Thyroid gland (tissue), 4 donors: ENCODE data around the gene EZH2.

Source experiments
- POLR2A ChIP-seq, 2 donors: fragments of 450-650 bp; IDR thresholded peaks; one replicate each; pipeline ENCODE4 v1.6.1; 2017; ENCODE audit warnings: antibody characterized with exemption in 2 of 2, mild to moderate bottlenecking in 2 of 2, moderate library complexity in 1 of 2
- TF ChIP-seq, protein P1 (sequence below), 6 experiments: fragments of 200-600 bp in 3 of 6; fragments of 450-650 bp in 3 of 6; sonication (generic) in 3 of 6; IDR thresholded peaks; one replicate each; pipeline ENCODE4 v1.5.1; 2016 to 2019; ENCODE audit warnings: antibody characterized with exemption in 6 of 6, mild to moderate bottlenecking in 2 of 6, inconsistent platforms in 1 of 6, moderate library complexity in 1 of 6

DNA sequence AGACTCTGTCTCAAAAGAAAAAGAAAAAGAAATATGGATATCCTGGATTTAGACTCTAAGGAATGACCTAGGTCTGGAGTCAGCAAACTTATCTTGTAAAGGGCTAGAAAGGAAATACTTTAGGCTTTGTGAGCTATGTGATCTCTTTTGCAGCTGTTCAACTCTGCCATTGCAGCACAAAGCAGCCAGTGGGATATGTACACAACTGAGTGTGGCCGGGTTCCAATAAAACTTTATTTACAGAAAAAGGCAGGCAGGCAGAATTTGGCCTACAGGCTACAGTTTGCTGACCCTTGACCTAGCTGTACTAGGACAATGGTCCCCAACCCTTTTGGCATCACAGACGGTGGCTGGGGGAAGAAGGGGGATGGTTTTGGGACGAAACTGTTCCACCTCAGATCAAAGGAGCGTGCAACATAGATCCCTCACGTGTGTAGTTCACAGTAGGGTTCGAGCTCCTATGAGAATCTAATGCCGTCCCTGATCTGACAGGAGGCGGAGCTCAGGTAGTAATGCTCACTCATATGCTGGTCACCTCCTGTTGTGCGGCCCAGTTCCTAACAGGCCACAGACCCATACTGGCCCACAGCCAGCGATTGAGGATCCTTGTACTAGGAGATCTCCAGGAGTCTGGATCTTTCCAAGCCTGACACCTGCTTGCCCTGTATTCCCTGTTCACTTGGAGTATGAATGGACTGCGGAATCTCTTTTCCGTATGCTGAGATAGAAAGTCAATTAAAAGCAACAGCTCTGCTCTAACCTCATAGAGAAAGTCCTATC is 122.4 kb downstream of the EZH2 start:
- TF ChIP-seq, protein P1, sequence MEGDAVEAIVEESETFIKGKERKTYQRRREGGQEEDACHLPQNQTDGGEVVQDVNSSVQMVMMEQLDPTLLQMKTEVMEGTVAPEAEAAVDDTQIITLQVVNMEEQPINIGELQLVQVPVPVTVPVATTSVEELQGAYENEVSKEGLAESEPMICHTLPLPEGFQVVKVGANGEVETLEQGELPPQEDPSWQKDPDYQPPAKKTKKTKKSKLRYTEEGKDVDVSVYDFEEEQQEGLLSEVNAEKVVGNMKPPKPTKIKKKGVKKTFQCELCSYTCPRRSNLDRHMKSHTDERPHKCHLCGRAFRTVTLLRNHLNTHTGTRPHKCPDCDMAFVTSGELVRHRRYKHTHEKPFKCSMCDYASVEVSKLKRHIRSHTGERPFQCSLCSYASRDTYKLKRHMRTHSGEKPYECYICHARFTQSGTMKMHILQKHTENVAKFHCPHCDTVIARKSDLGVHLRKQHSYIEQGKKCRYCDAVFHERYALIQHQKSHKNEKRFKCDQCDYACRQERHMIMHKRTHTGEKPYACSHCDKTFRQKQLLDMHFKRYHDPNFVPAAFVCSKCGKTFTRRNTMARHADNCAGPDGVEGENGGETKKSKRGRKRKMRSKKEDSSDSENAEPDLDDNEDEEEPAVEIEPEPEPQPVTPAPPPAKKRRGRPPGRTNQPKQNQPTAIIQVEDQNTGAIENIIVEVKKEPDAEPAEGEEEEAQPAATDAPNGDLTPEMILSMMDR (IDR thresholded peaks at IDR 0.05): no peak
- no peak for TF ChIP-seq POLR2A (IDR thresholded peaks at IDR 0.05)
